Neural cell (in vitro differentiated cells): ENCODE measurements around the gene PTGIR. TPM values are rescaled to one million over a fixed set of nuclear protein-coding genes. Genes with fewer than 3 reads are reported as not detected.

Experiments
- H2AFZ ChIP-seq: fragments of 200-600, 300-800 bp; sonication (generic), shearing (Covaris generic); 2 replicates; pipeline ENCODE4 v1.6.0; 2014; ENCODE audit warnings: low read depth, mild to moderate bottlenecking, antibody characterized with exemption, low read length, moderate library complexity
- H3F3A ChIP-seq: fragments of 200-600 bp; shearing (Covaris generic); 2 replicates; pipeline ENCODE4 v1.6.1; 2016; ENCODE audit warnings: mild to moderate bottlenecking, moderate library complexity, mixed read lengths, antibody characterized with exemption, low read length; ENCODE audit not compliant: insufficient read depth, poor library complexity, severe bottlenecking
- H3K27ac ChIP-seq: fragments of 200-600, 300-800 bp; sonication (generic), shearing (Covaris generic); 2 replicates; pipeline ENCODE4 v1.5.1; 2014; ENCODE audit warnings: mild to moderate bottlenecking, low read length, moderate library complexity
- H3K27me3 ChIP-seq: fragments of 300-800, 200-600 bp; sonication (generic), shearing (Covaris generic); 2 replicates; pipeline ENCODE4 v1.6.0; 2014; ENCODE audit warnings: mild to moderate bottlenecking, low read depth, low read length, moderate library complexity; ENCODE audit not compliant: insufficient read depth
- H3K36me3 ChIP-seq: fragments of 300-800, 200-600 bp; sonication (generic), shearing (Covaris generic); 2 replicates; pipeline ENCODE4 v1.5.1; 2014; ENCODE audit warnings: mild to moderate bottlenecking, antibody characterized with exemption, low read length, moderate library complexity; ENCODE audit not compliant: insufficient read depth
- H3K4me2 ChIP-seq: fragments of 300-800, 200-600 bp; sonication (generic), shearing (Covaris generic); 2 replicates; pipeline ENCODE4 v1.6.0; 2014; ENCODE audit warnings: mild to moderate bottlenecking, low read length
- H3K4me3 ChIP-seq: fragments of 300-800, 200-600 bp; sonication (generic), shearing (Covaris generic); 2 replicates; pipeline ENCODE4 v1.5.1; 2014; ENCODE audit warnings: mild to moderate bottlenecking, low read length, moderate library complexity
- H3K79me2 ChIP-seq: fragments of 200-600 bp; shearing (Covaris generic); replicated peaks from 2 replicates; pipeline ENCODE4 v1.6.0; 2014; ENCODE audit warnings: mild to moderate bottlenecking, low read length, moderate library complexity; ENCODE audit not compliant: insufficient read depth
- H3K9ac ChIP-seq: fragments of 300-800, 200-600 bp; sonication (generic), shearing (Covaris generic); 2 replicates; pipeline ENCODE4 v1.6.1; 2016; ENCODE audit warnings: mild to moderate bottlenecking, low read length, mixed read lengths
- H3K9me2 ChIP-seq: fragments of 200-600 bp; shearing (Covaris generic); 2 replicates; pipeline ENCODE4 v1.6.1; 2016; ENCODE audit warnings: mild to moderate bottlenecking, low read length, mixed read lengths; ENCODE audit not compliant: insufficient read depth
- H3K9me3 ChIP-seq: fragments of 200-600, 300-800 bp; sonication (generic), shearing (Covaris generic); 2 replicates; pipeline ENCODE4 v1.6.1; 2016; ENCODE audit warnings: mild to moderate bottlenecking, mixed run types, low read length, moderate library complexity, mixed read lengths
- H4K20me1 ChIP-seq: fragments of 200-600 bp; shearing (Covaris generic); 2 replicates; pipeline ENCODE4 v1.6.1; 2016; ENCODE audit warnings: mild to moderate bottlenecking, mixed run types; ENCODE audit not compliant: insufficient read depth
- EP300 ChIP-seq: fragments of 450-650 bp; conservative IDR thresholded peaks from 2 replicates; pipeline ENCODE4 v1.6.1; 2014; ENCODE audit warnings: antibody characterized with exemption, mild to moderate bottlenecking, moderate library complexity; ENCODE audit not compliant: poor library complexity, severe bottlenecking
- EZH2 ChIP-seq: fragments of 200-600, 300-800 bp; shearing (Covaris generic), sonication (generic); IDR thresholded peaks from 2 replicates; pipeline ENCODE4 v1.6.1; 2014; ENCODE audit warnings: antibody characterized with exemption, low read length, borderline replicate concordance, mild to moderate bottlenecking; ENCODE audit not compliant: insufficient read depth, poor library complexity, severe bottlenecking
- MXI1 ChIP-seq: fragments of 450-650 bp; conservative IDR thresholded peaks from 2 replicates; pipeline ENCODE4 v1.6.1; 2014; ENCODE audit warnings: antibody characterized with exemption, mild to moderate bottlenecking; ENCODE audit not compliant: poor library complexity, severe bottlenecking
- POLR2AphosphoS5 ChIP-seq: IDR thresholded peaks from 2 replicates; pipeline ENCODE4 v1.6.1; 2012
- RAD21 ChIP-seq: fragments of 450-650 bp; conservative IDR thresholded peaks from 2 replicates; pipeline ENCODE4 v1.6.1; 2014; ENCODE audit warnings: antibody characterized with exemption, mild to moderate bottlenecking, moderate library complexity
- SMC3 ChIP-seq: fragments of 450-650 bp; conservative IDR thresholded peaks from 2 replicates; pipeline ENCODE4 v1.6.1; 2014; ENCODE audit warnings: antibody characterized with exemption, mild to moderate bottlenecking, moderate library complexity; ENCODE audit not compliant: poor library complexity
- TAF1 ChIP-seq: IDR thresholded peaks from 2 replicates; pipeline ENCODE4 v1.6.1; 2012; ENCODE audit warnings: low read depth
- polyA plus RNA-seq: library from polyadenylated mRNA; depleted of rRNA; stranded (reverse); fragments of >200 nt; gene quantifications from 2 replicates; pipeline ENCODE4 v1.2.3, GENCODE V29; 2014
- TF ChIP-seq, protein P1 (sequence below): fragments of 450-650 bp; IDR thresholded peaks from 2 replicates; pipeline ENCODE4 v1.5.1; 2014; ENCODE audit warnings: antibody characterized with exemption, mild to moderate bottlenecking, moderate library complexity; ENCODE audit not compliant: poor library complexity, severe bottlenecking
- TF ChIP-seq, protein P2 (sequence below): IDR thresholded peaks from 2 replicates; pipeline ENCODE4 v1.6.1; 2012; ENCODE audit warnings: borderline replicate concordance

PTGIR gene
- polyA plus RNA-seq, 1 donor from 2014 or later, result not detected

DNA sequence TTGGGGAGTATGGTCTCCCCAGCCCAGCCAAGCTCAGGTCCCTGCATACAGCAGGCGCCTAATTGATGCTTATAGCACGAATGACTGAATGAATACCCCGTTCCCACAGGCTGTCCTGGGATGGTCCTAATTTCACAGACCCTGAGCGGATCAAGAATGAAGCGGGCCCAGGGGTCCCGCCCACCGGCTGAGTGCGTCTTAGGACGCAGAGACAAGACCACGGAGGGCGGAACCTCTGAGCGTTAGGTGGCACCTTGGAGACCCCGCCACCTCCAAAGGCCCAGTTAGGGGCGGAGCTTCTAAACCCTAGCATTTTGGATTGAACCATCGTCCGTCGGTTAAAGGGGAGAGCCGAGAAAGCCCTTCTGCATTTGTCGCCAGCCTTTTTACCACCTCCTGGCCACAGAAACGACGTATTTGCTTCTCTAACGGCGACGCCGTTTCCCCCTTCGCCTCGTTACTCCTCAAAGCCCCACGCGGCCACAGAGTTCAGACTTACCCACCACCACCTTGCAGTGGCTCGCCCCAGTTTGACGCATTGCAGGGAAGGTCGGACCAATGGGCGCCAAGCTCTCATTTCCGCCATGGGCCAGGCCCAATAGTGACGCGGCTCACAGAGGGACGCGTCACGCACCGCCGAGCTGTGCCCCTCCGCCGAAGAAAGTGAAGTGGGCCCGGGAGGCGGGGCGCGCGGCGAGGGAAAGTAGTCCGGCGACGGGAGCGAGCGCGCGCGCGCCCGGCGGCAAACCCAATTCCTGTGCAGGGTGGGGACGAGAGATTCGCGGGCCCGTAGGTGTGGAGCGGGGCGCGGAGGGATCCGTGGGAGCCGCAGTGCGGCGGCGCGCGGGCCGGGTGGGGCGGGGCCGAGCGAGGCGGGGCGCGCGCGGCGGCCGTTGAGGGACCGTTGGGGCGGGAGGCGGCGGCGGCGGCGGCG, 24.2 kb downstream of the PTGIR start:
- Histone ChIP-seq H3K9ac (peak overlapping the region; percentile 98), H3K4me3 (peak overlapping the region; percentile 81), H3K9me2 (no peaks in the 10 kb centered on the region), H3K27me3 (no peaks in the 10 kb centered on the region), H3F3A (no peaks in the 10 kb centered on the region), H3K79me2 (peaks cover 36% of the 10 kb centered on the region), H3K27ac (peak overlapping the region; percentile 99), H3K4me2 (peak overlapping the region; percentile 27), H3K36me3 (no peaks in the 10 kb centered on the region), H2AFZ (peak overlapping the region; percentile 73), H3K9me3 (no peaks in the 10 kb centered on the region), H4K20me1 (peaks cover 27% of the 10 kb centered on the region)
- TF ChIP-seq EZH2 (no peak), MXI1 (peak; percentile 57), SMC3 (peak; percentile 39), RAD21 (peak; percentile 16), TAF1 (peak; percentile 35), EP300 (peak; percentile 76), POLR2AphosphoS5 (peak; percentile 82)
- TF ChIP-seq, protein P1, sequence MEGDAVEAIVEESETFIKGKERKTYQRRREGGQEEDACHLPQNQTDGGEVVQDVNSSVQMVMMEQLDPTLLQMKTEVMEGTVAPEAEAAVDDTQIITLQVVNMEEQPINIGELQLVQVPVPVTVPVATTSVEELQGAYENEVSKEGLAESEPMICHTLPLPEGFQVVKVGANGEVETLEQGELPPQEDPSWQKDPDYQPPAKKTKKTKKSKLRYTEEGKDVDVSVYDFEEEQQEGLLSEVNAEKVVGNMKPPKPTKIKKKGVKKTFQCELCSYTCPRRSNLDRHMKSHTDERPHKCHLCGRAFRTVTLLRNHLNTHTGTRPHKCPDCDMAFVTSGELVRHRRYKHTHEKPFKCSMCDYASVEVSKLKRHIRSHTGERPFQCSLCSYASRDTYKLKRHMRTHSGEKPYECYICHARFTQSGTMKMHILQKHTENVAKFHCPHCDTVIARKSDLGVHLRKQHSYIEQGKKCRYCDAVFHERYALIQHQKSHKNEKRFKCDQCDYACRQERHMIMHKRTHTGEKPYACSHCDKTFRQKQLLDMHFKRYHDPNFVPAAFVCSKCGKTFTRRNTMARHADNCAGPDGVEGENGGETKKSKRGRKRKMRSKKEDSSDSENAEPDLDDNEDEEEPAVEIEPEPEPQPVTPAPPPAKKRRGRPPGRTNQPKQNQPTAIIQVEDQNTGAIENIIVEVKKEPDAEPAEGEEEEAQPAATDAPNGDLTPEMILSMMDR, result no peak
- TF ChIP-seq, protein P2, sequence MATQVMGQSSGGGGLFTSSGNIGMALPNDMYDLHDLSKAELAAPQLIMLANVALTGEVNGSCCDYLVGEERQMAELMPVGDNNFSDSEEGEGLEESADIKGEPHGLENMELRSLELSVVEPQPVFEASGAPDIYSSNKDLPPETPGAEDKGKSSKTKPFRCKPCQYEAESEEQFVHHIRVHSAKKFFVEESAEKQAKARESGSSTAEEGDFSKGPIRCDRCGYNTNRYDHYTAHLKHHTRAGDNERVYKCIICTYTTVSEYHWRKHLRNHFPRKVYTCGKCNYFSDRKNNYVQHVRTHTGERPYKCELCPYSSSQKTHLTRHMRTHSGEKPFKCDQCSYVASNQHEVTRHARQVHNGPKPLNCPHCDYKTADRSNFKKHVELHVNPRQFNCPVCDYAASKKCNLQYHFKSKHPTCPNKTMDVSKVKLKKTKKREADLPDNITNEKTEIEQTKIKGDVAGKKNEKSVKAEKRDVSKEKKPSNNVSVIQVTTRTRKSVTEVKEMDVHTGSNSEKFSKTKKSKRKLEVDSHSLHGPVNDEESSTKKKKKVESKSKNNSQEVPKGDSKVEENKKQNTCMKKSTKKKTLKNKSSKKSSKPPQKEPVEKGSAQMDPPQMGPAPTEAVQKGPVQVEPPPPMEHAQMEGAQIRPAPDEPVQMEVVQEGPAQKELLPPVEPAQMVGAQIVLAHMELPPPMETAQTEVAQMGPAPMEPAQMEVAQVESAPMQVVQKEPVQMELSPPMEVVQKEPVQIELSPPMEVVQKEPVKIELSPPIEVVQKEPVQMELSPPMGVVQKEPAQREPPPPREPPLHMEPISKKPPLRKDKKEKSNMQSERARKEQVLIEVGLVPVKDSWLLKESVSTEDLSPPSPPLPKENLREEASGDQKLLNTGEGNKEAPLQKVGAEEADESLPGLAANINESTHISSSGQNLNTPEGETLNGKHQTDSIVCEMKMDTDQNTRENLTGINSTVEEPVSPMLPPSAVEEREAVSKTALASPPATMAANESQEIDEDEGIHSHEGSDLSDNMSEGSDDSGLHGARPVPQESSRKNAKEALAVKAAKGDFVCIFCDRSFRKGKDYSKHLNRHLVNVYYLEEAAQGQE, result peak; percentile 20

DNA sequence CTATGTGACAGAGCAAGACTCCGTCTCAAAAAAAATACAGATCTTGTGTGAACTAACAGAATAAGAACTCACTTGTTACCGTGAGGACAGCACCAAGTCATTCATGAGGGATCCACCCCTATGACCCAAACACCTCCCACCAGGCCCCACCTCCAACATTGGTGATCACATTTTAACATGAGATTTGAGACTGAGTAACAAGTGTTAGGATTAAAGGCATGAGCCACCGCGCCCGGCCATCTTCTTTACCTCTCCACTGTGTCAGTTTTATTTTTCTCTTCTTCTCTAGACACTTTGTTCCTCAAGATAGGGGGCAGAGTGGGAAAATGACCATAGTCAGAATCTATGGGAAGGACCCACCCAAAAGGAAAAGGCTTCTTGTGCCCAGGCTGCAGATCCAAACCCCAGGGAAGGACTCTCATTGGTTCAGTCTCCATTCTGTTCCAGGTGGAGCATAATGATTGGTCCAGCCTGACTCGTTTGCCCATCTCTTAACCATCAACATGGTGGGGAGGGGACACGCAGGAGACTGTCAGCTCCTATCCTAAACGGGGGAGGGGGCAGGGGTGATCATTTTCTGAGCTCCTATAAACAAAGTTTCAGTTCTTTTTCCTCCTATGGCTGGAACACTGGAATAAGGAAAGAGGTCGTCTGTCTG, 25.0 kb downstream of the PTGIR start:
- Histone ChIP-seq H3F3A (no peaks in the 10 kb centered on the region), H3K9ac (peak overlapping the region; percentile 98), H4K20me1 (peaks cover 19% of the 10 kb centered on the region), H3K27ac (peak overlapping the region; percentile 99), H3K79me2 (peaks cover 30% of the 10 kb centered on the region), H3K4me3 (peak overlapping the region; percentile 81), H3K36me3 (no peaks in the 10 kb centered on the region), H3K4me2 (no peak overlapping the region), H3K27me3 (no peaks in the 10 kb centered on the region), H3K9me2 (no peaks in the 10 kb centered on the region), H2AFZ (peak overlapping the region; percentile 73), H3K9me3 (no peaks in the 10 kb centered on the region)
- TF ChIP-seq SMC3, result no peak
- TF ChIP-seq, protein P1, result no peak
